ENCODE measurements around the gene GNG14. TPM values are rescaled to one million over a fixed set of nuclear protein-coding genes. Genes with fewer than 3 reads are reported as not detected.
A peak's percentile ranks its signal among the peaks of the same experiment; 100 is the strongest.

The GNG14 gene
- total and polyA plus RNA-seq, 2 donors (not counting 3 experiments of a cell fraction or from before 2014, with no cell fraction given): not detected

DNA sequence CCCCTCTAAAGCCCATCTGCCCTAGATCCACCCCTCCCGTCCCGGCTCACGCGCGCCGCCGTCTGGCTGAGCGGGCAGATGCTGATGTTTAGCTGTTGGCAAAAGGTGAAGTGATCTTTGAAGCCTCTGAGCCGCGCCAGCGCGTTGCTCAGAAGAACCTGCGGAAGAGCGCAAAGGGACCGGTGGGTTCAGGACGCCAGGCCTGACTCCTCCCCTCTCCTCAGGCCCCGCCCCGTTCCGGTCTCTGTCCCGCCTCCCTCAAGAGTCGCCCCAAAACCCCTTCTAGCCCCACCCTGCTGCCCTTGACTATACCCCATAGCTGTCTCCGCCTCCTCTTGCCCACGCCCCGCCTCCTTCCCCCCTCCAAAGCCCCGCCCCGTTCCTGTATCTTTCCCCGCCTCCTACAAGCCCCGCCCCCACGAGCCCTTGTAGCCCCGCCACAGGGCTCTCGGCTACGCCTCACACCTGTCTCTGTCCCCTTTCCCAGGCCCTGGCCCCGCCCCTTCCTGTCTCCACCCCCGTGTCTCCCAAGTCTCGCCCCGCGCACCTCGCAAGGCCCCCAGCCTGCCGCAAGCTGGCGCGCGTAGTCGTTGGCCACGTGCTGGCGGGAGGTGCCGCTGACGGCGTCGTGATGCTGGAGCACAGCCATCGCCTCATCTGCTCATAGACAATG lies 30.8 kb upstream of the GNG14 start:
- DNase-seq (ENCODE audit: low read depth, low spot score) (no peak), FAIRE-seq (no peak)
- H3K9me1 ChIP-seq (replicated peaks; ENCODE audit: control insufficient read depth, extremely low read depth, insufficient read depth, low read length): no peaks in the 10 kb centered on the region
- peaks cover 0 to 1% of the 10 kb centered on the region in 2 experiments for H3K36me3 ChIP-seq (ENCODE audit: control insufficient read depth in 2 of 2, extremely low read depth in 1 of 2, insufficient read depth in 2 of 2, low read length in 2 of 2)
- H3K4me3 ChIP-seq (replicated peaks in 1 of 3; ENCODE audit: insufficient read depth in 1 of 3, low read depth in 1 of 3, low read length in 3 of 3): no peak overlapping the region
- BruUV-seq (replicated peaks): no TSS peak
- H3K27ac ChIP-seq (ENCODE audit: insufficient read depth, low read depth, low read length): no peak overlapping the region
- H2AFZ ChIP-seq (ENCODE audit: low read depth, low read length): no peak overlapping the region
- H3K9ac ChIP-seq (replicated peaks; ENCODE audit: extremely low read depth, insufficient read depth, low read length): no peak overlapping the region
- intact Hi-C loops (cut with micrococcal nuclease) (no loop called here), dilution Hi-C loops (cut with MboI; ENCODE audit: extremely low pct_ligation_motif_present, low sequenced_read_pairs) (no loop called here)
- POLR2A ChIA-PET: interaction anchor here (0.5 kb wide), 1 partner anchor 22 kb away, joined by 4 read pairs; no protein-coding TSS in a partner anchor
- no peaks in the 10 kb centered on the region for H3K4me1 ChIP-seq (ENCODE audit: control insufficient read depth, extremely low read depth, insufficient read depth, low read length)
- no peaks in the 10 kb centered on the region for H3K79me2 ChIP-seq (ENCODE audit: control insufficient read depth, insufficient read depth, low read length)
- H4K20me1 ChIP-seq (replicated peaks; ENCODE audit: control insufficient read depth, extremely low read depth, insufficient read depth, low read length): no peaks in the 10 kb centered on the region
- H3K4me2 ChIP-seq (ENCODE audit: insufficient read depth, low read length): no peak overlapping the region
- H3K27me3 ChIP-seq (ENCODE audit: control insufficient read depth in 2 of 2, insufficient read depth in 2 of 2, low read length in 2 of 2): no peaks in the 10 kb centered on the region
- CTCF ChIA-PET: interaction anchor here (2.1 kb wide), 1 partner anchor 17 kb away, joined by 8 read pairs; no protein-coding TSS in a partner anchor
- no peak for TF ChIP-seq POLR2AphosphoS5 (IDR thresholded peaks at IDR 0.05; ENCODE audit: insufficient read depth, low read depth, low read length)
- TF ChIP-seq GATA2 (IDR thresholded peaks at IDR 0.05; ENCODE audit: insufficient read depth, insufficient read length, low read depth, low read length): no peak
- TF ChIP-seq, protein P1, sequence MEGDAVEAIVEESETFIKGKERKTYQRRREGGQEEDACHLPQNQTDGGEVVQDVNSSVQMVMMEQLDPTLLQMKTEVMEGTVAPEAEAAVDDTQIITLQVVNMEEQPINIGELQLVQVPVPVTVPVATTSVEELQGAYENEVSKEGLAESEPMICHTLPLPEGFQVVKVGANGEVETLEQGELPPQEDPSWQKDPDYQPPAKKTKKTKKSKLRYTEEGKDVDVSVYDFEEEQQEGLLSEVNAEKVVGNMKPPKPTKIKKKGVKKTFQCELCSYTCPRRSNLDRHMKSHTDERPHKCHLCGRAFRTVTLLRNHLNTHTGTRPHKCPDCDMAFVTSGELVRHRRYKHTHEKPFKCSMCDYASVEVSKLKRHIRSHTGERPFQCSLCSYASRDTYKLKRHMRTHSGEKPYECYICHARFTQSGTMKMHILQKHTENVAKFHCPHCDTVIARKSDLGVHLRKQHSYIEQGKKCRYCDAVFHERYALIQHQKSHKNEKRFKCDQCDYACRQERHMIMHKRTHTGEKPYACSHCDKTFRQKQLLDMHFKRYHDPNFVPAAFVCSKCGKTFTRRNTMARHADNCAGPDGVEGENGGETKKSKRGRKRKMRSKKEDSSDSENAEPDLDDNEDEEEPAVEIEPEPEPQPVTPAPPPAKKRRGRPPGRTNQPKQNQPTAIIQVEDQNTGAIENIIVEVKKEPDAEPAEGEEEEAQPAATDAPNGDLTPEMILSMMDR (IDR thresholded peaks at IDR 0.05; ENCODE audit: extremely low read depth in 1 of 2, insufficient read depth in 1 of 2, low read depth in 1 of 2, low read length in 2 of 2): peak in 1 of 2 donors; percentile 4
- TF ChIP-seq MYC (IDR thresholded peaks at IDR 0.05; ENCODE audit: low read depth, low read length): no peak
- no peaks in the 10 kb centered on the region for H3K9me3 ChIP-seq (replicated peaks; ENCODE audit: control insufficient read depth, insufficient read depth, low read length)

DNA sequence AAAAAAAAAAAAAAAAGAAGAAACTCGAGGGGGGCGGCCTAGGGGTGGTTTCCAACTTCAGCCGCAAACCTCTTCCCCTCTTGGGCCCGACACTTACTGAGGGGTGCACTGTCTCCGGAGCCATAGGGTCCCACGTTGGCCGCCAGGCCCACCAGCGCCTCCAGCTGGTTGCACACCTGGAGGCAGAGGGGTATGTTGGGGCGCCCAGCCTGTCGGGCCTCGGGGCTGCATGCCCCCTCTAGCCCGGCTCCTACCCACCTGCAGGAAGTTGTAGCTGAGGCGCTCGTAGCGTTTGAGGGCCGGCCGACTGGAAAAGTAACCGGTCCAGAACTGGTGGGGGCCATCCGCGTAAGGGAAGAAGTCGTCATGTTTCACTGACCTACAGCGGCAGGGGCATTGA lies 29.8 kb upstream of the GNG14 start:
- Histone ChIP-seq H3K27me3 (ENCODE audit: control insufficient read depth in 2 of 2, insufficient read depth in 2 of 2, low read length in 2 of 2) (no peaks in the 10 kb centered on the region), H3K4me3 (replicated peaks in 1 of 3; ENCODE audit: insufficient read depth in 1 of 3, low read depth in 1 of 3, low read length in 3 of 3) (no peak overlapping the region), H2AFZ (ENCODE audit: low read depth, low read length) (no peak overlapping the region), H4K20me1 (replicated peaks; ENCODE audit: control insufficient read depth, extremely low read depth, insufficient read depth, low read length) (no peaks in the 10 kb centered on the region), H3K36me3 (ENCODE audit: control insufficient read depth in 2 of 2, extremely low read depth in 1 of 2, insufficient read depth in 2 of 2, low read length in 2 of 2) (peaks cover 0 to 1% of the 10 kb centered on the region in 2 experiments), H3K4me1 (ENCODE audit: control insufficient read depth, extremely low read depth, insufficient read depth, low read length) (no peaks in the 10 kb centered on the region), H3K9me3 (replicated peaks; ENCODE audit: control insufficient read depth, insufficient read depth, low read length) (no peaks in the 10 kb centered on the region), H3K4me2 (ENCODE audit: insufficient read depth, low read length) (no peak overlapping the region), H3K9ac (replicated peaks; ENCODE audit: extremely low read depth, insufficient read depth, low read length) (no peak overlapping the region), H3K79me2 (ENCODE audit: control insufficient read depth, insufficient read depth, low read length) (no peaks in the 10 kb centered on the region), H3K27ac (ENCODE audit: insufficient read depth, low read depth, low read length) (no peak overlapping the region), H3K9me1 (replicated peaks; ENCODE audit: control insufficient read depth, extremely low read depth, insufficient read depth, low read length) (no peaks in the 10 kb centered on the region)
- no TSS peak for BruUV-seq (replicated peaks)
- DNase-seq (ENCODE audit: low read depth, low spot score): no peak
- intact Hi-C loops (cut with micrococcal nuclease): no loop called here
- no peak for FAIRE-seq
- POLR2A ChIA-PET: no interaction called here
- TF ChIP-seq, protein P2, sequence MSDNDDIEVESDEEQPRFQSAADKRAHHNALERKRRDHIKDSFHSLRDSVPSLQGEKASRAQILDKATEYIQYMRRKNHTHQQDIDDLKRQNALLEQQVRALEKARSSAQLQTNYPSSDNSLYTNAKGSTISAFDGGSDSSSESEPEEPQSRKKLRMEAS (IDR thresholded peaks at IDR 0.05; ENCODE audit: insufficient read depth, insufficient read length): no peak
- no peak for TF ChIP-seq POLR2AphosphoS5 (IDR thresholded peaks at IDR 0.05; ENCODE audit: insufficient read depth, low read depth, low read length)
- TF ChIP-seq FOS (IDR thresholded peaks at IDR 0.05; ENCODE audit: borderline replicate concordance, insufficient read depth, low read length): no peak
- TF ChIP-seq, protein P1 (IDR thresholded peaks at IDR 0.05; ENCODE audit: extremely low read depth in 1 of 2, insufficient read depth in 1 of 2, low read depth in 1 of 2, low read length in 2 of 2): no peak
- no peak for TF ChIP-seq MYC (IDR thresholded peaks at IDR 0.05; ENCODE audit: low read depth, low read length)
- TF ChIP-seq POLR2A (IDR thresholded peaks at IDR 0.05; ENCODE audit: low read depth, low read length): no peak
- no peak for TF ChIP-seq JUN (IDR thresholded peaks at IDR 0.05; ENCODE audit: borderline replicate concordance, insufficient read depth, insufficient read length, low read depth)
- TF ChIP-seq GATA2 (IDR thresholded peaks at IDR 0.05; ENCODE audit: insufficient read depth, insufficient read length, low read depth, low read length): no peak
- no peak for TF ChIP-seq EZH2 (IDR thresholded peaks at IDR 0.05; ENCODE audit: borderline replicate concordance, low read depth, low read length, severe bottlenecking)
- dilution Hi-C loops (cut with MboI; ENCODE audit: extremely low pct_ligation_motif_present, low sequenced_read_pairs): no loop called here
- CTCF ChIA-PET: interaction anchor here (2.1 kb wide), 1 partner anchor 18 kb away, joined by 8 read pairs; no protein-coding TSS in a partner anchor

All from endothelial cell of umbilical vein (primary cell).